ENCODE results near the gene THG1L.

GRCh38 chr5:157710882-157711281 lies 20.3 kb upstream of the THG1L start:
- no peak for TF ChIP-seq CTCF (conservative IDR thresholded peaks at IDR 0.05; ENCODE audit: low read length)
- no peak for TF ChIP-seq EZH2phosphoT487 (IDR thresholded peaks at IDR 0.05; ENCODE audit: borderline replicate concordance)
